Spleen (tissue), 11 donors: ENCODE data around the gene MRTFB. TPM values are rescaled to one million over a fixed set of nuclear protein-coding genes. Genes with fewer than 3 reads are reported as not detected.

Experiments
- DNase-seq: peaks from one replicate; pipeline ENCODE4 v3.0.0-alpha.2; 2020
- H3K27ac ChIP-seq, 8 donors: fragments of 200-600 bp; sonication (generic) in 7 of 8; 1 replicate in 4 of 8; 2 replicates in 4 of 8; pipeline versions ENCODE4 v1.5.0 to v1.8.0; 2016 to 2021; ENCODE audit warnings: inconsistent platforms in 4 of 8, mild to moderate bottlenecking in 4 of 8, moderate library complexity in 1 of 8
- H3K27me3 ChIP-seq, 7 donors: fragments of 200-600 bp; sonication (generic) in 6 of 7; replicated peaks in 1 of 7; 1 replicate in 4 of 7; 2 replicates in 3 of 7; pipeline versions ENCODE4 v1.5.0 to v1.8.0; 2016 to 2021; ENCODE audit warnings: inconsistent platforms in 3 of 7, mild to moderate bottlenecking in 1 of 7
- H3K36me3 ChIP-seq, 6 donors: fragments of 200-600 bp; sonication (generic) in 5 of 6; 1 replicate in 4 of 6; 2 replicates in 2 of 6; pipeline versions ENCODE4 v1.5.0 to v1.8.0; 2016 to 2021; ENCODE audit warnings: inconsistent platforms in 2 of 6
- H3K4me1 ChIP-seq, 6 donors: fragments of 200-600 bp; sonication (generic) in 5 of 6; 1 replicate in 3 of 6; 2 replicates in 3 of 6; pipeline versions ENCODE4 v1.5.0 to v1.8.0; 2016 to 2021; ENCODE audit warnings: inconsistent platforms in 3 of 6
- H3K4me3 ChIP-seq, 8 donors: fragments of 200-600 bp; sonication (generic) in 7 of 8; 1 replicate in 4 of 8; 2 replicates in 4 of 8; pipeline versions ENCODE4 v1.5.0 to v1.8.0; 2016 to 2021; ENCODE audit warnings: inconsistent platforms in 4 of 8, mild to moderate bottlenecking in 4 of 8, moderate library complexity in 2 of 8
- H3K9me3 ChIP-seq, 8 donors: fragments of 200-600 bp; sonication (generic) in 7 of 8; 1 replicate in 4 of 8; 2 replicates in 4 of 8; pipeline versions ENCODE4 v1.5.0 to v1.8.0; 2016 to 2021; ENCODE audit warnings: inconsistent platforms in 4 of 8
- POLR2A ChIP-seq, 3 donors: fragments of 450-650 bp; IDR thresholded peaks; one replicate each; pipeline ENCODE4 v1.5.1; 2017; ENCODE audit warnings: antibody characterized with exemption in 3 of 3, mild to moderate bottlenecking in 1 of 3
- POLR2AphosphoS5 ChIP-seq, 3 donors: sonication (generic); formaldehyde crosslinking; IDR thresholded peaks; one replicate each; pipeline ENCODE4 v1.5.1; 2017; ENCODE audit warnings: antibody characterized with exemption in 3 of 3
- WGBS, 5 donors: extraction: QIAGEN DNeasy Blood & Tissue Kit in 3 of 5; methylation state at CpG; one replicate each; pipeline versions ENCODE4 v1.1.5 to v1.1.7; 2013 to 2018; 5-methylcytosine and 5-hydroxymethylcytosine counted together
- intact Hi-C: fragments of 100-400 bp; cut with DNase I; formaldehyde crosslinking; loops from one replicate; pipeline ENCODE4 v1.15.0; 2023; ENCODE audit warnings: low total_unique reads
- polyA plus RNA-seq, 3 donors: library from polyadenylated mRNA; stranded (reverse); fragments of 200-250 nt; gene quantifications; one replicate each; pipeline ENCODE4 v1.2.1, GENCODE V29; 2013
- total RNA-seq, 7 donors: library from RNA; depleted of rRNA in 3 of 7; stranded (reverse); fragments of >200 nt in 3 of 7; fragmentation: NEBNext Ultra II Directional in 4 of 7; extraction: Animal tissue kit (Norgen Biotek cat#: 25700) in 4 of 7; gene quantifications; one replicate each; pipeline versions ENCODE4 v1.1.0 to v1.2.1, GENCODE V29; 2016 to 2021
- TF ChIP-seq, protein P1 (sequence below), 11 experiments: fragments of 200-600 bp in 7 of 11; fragments of 450-650 bp in 4 of 11; sonication (generic) in 4 of 11; IDR thresholded peaks in 8 of 11; conservative IDR thresholded peaks in 3 of 11; 1 replicate in 7 of 11; 2 replicates in 4 of 11; pipeline versions ENCODE4 v1.4.0 to v1.8.0; 2016 to 2021; ENCODE audit warnings: antibody characterized with exemption in 11 of 11, inconsistent platforms in 4 of 11, mild to moderate bottlenecking in 1 of 11
- donor health status: healthy with polysubstance abuse.
- donor health status: DM: no; HTN: no; CAD: no; lungs with moderate emphysema.
- donor health status: DM: no; HTN: no; CAD: no.
- donor health status: Bipolar disorder and iron deficiency.
- donor health status: healthy.
- donor health status: DM: no; HTN: no; CAD: no.
- donor health status: DM: yes; HTN: yes; CAD: no.

Gene MRTFB
- total and polyA plus RNA-seq, 10 donors, result 2.3 to 39.3 (median 29.9) TPM

DNA sequence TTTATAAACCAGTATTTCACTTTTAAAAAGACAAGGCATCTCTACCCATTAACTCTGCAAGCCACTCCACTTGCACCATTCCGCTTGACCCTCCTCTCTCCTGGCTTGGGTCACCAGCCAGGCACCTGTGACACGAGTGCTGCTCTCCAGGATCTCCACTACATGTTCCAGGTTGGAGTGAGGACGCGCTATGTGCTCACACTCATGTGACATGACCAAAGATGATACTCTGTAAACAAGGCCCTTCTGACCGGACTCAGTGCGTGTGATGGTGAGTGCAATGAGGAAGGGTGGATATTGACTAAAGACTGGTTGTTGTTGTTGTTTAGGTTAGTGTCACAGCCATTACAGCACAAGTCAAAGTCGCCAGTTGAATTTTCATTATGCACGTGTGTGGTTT lies 192.7 kb downstream of the MRTFB start:
- peaks cover 0 to 93% (median 48%) of the 10 kb centered on the region in 6 donors for H3K36me3 ChIP-seq
- no peaks in the 10 kb centered on the region for H3K27me3 ChIP-seq
- H3K9me3 ChIP-seq, result peaks cover 0 to 4% (median 0%) of the 10 kb centered on the region in 8 donors
- H3K4me1 ChIP-seq, result no peaks in the 10 kb centered on the region
- DNase-seq, result no peak
- H3K27ac ChIP-seq, result no peak overlapping the region
- no peak overlapping the region for H3K4me3 ChIP-seq
- WGBS, 5 donors, result 93 to 97% (median 96%) methylated on average over 8 of the region's 8 CpGs
- intact Hi-C loops, result no loop called here
- TF ChIP-seq POLR2A (IDR thresholded peaks at IDR 0.05), result no peak
- TF ChIP-seq, protein P1, sequence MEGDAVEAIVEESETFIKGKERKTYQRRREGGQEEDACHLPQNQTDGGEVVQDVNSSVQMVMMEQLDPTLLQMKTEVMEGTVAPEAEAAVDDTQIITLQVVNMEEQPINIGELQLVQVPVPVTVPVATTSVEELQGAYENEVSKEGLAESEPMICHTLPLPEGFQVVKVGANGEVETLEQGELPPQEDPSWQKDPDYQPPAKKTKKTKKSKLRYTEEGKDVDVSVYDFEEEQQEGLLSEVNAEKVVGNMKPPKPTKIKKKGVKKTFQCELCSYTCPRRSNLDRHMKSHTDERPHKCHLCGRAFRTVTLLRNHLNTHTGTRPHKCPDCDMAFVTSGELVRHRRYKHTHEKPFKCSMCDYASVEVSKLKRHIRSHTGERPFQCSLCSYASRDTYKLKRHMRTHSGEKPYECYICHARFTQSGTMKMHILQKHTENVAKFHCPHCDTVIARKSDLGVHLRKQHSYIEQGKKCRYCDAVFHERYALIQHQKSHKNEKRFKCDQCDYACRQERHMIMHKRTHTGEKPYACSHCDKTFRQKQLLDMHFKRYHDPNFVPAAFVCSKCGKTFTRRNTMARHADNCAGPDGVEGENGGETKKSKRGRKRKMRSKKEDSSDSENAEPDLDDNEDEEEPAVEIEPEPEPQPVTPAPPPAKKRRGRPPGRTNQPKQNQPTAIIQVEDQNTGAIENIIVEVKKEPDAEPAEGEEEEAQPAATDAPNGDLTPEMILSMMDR (IDR thresholded peaks at IDR 0.05 in 8 of 11, conservative IDR thresholded peaks at IDR 0.05 in 3 of 11), result no peak
- TF ChIP-seq POLR2AphosphoS5 (IDR thresholded peaks at IDR 0.05), result no peak

DNA sequence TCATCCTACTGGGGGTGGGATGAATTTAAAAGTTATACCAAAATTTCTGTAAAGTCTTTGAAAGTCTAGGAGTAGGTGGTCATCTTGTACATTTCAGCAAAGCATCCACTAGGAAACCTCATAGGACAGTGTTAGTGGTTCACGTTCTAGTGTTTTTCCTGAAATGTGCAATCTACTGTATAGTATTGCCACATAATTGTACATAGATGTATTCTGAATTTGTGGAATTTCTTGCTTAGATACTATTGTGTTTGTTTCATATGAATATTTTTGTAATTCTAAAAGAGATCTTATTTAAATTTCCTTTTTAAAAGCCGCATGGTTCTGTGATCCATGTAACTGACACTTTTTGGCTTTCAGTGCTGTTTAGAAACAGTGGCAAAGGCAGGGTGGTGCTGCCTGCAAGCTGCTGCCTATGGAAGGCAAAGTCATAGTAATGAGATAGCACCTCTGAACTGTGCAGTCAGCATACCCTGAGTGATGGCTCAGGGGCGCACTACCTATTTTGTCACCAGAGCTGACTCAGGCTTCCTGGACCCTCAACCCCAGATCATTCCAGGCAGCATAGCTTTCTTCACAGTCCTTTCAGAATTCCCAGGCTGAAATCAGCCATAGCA lies 193.3 kb downstream of the MRTFB start:
- Histone ChIP-seq H3K4me3 (no peak overlapping the region), H3K27ac (no peak overlapping the region), H3K27me3 (no peaks in the 10 kb centered on the region), H3K4me1 (no peaks in the 10 kb centered on the region), H3K9me3 (peaks cover 0 to 11% (median 5%) of the 10 kb centered on the region in 8 donors), H3K36me3 (peaks cover 0 to 93% (median 43%) of the 10 kb centered on the region in 6 donors)
- intact Hi-C loops, result no loop called here
- TF ChIP-seq POLR2AphosphoS5 (IDR thresholded peaks at IDR 0.05) (no peak), POLR2A (IDR thresholded peaks at IDR 0.05) (no peak)
- TF ChIP-seq, protein P1 (IDR thresholded peaks at IDR 0.05 in 8 of 11, conservative IDR thresholded peaks at IDR 0.05 in 3 of 11), result no peak
- WGBS, 5 donors, result 93 to 98% (median 97%) methylated on average over 3 of the region's 3 CpGs
- DNase-seq, result no peak

DNA sequence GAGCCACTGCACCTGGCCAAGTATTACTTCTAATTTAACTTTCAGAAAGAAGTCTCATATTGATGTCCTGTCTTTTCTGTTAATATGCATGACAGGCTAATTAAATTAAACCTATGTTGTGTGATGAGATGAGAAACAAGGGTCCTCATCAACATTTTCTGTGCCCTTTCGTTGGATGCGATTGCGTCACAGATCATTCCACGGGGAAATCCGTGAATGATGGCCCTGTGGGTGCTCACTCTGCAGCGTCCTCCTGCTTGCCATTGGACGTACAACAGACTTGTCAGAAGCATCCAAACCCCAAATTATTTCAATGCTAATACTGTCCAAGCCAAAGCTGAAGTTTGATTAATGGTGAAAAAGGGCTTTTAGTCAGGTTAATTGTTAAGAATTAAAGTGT lies 197.0 kb downstream of the MRTFB start:
- peaks cover 0 to 38% (median 20%) of the 10 kb centered on the region in 8 donors for H3K9me3 ChIP-seq
- no peak overlapping the region for H3K27ac ChIP-seq
- no peaks in the 10 kb centered on the region for H3K4me1 ChIP-seq
- WGBS, 5 donors, result 93 to 98% (median 96%) methylated on average over 7 of the region's 7 CpGs
- peaks cover 0 to 56% (median 18%) of the 10 kb centered on the region in 6 donors for H3K36me3 ChIP-seq
- intact Hi-C loops, result no loop called here
- TF ChIP-seq POLR2A (IDR thresholded peaks at IDR 0.05), result no peak
- TF ChIP-seq POLR2AphosphoS5 (IDR thresholded peaks at IDR 0.05), result no peak
- TF ChIP-seq, protein P1 (IDR thresholded peaks at IDR 0.05 in 8 of 11, conservative IDR thresholded peaks at IDR 0.05 in 3 of 11), result no peak
- H3K4me3 ChIP-seq, result no peak overlapping the region
- no peaks in the 10 kb centered on the region for H3K27me3 ChIP-seq
- no peak for DNase-seq

DNA sequence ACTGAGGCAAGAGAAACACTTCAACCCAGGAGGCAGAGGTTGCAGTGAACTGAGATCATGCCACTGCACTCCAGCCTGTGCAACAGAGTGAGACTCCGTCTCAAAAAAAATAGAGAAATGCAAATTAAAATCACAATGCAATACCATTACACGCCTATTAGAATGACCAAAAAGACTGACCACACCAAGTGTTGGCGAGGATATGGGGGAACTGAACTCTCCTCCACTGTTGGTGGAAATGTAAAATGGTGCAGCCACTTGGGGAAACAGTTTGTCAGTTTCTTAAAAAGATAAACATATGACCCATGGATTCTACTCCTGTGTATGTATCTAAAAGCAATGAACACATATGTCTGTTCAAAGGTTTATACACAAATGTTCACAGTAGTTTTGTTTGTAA lies 204.8 kb downstream of the MRTFB start:
- Histone ChIP-seq H3K27me3 (peaks cover 0 to 5% (median 0%) of the 10 kb centered on the region in 7 donors), H3K4me3 (no peak overlapping the region), H3K9me3 (peaks cover 0 to 12% (median 1%) of the 10 kb centered on the region in 8 donors), H3K4me1 (no peaks in the 10 kb centered on the region), H3K36me3 (no peaks in the 10 kb centered on the region), H3K27ac (no peak overlapping the region)
- 90 to 97% (median 94%) methylated on average over 3 of the region's 3 CpGs for WGBS, 5 donors
- TF ChIP-seq, protein P1 (IDR thresholded peaks at IDR 0.05 in 8 of 11, conservative IDR thresholded peaks at IDR 0.05 in 3 of 11), result no peak
- TF ChIP-seq POLR2A (IDR thresholded peaks at IDR 0.05) (no peak), POLR2AphosphoS5 (IDR thresholded peaks at IDR 0.05) (no peak)
- DNase-seq, result no peak
- intact Hi-C loops, result no loop called here
